GM18951 (cell line): ENCODE measurements around the gene RASGRF2.

Source experiments
- POLR2A ChIP-seq: IDR thresholded peaks from 4 replicates; pipeline ENCODE4 v1.6.1; 2011; ENCODE audit warnings: mild to moderate bottlenecking; ENCODE audit not compliant: insufficient read length, insufficient read depth; ENCODE audit errors: extremely low read depth
- in situ Hi-C: fragments of 300-500 bp; cut with MboI; formaldehyde crosslinking; loops from one replicate; pipeline ENCODE4 v1.12.0; 2022; ENCODE audit warnings: low sequenced_read_pairs, mixed read lengths, inconsistent platforms; ENCODE audit not compliant: unreplicated experiment

Gene RASGRF2

DNA sequence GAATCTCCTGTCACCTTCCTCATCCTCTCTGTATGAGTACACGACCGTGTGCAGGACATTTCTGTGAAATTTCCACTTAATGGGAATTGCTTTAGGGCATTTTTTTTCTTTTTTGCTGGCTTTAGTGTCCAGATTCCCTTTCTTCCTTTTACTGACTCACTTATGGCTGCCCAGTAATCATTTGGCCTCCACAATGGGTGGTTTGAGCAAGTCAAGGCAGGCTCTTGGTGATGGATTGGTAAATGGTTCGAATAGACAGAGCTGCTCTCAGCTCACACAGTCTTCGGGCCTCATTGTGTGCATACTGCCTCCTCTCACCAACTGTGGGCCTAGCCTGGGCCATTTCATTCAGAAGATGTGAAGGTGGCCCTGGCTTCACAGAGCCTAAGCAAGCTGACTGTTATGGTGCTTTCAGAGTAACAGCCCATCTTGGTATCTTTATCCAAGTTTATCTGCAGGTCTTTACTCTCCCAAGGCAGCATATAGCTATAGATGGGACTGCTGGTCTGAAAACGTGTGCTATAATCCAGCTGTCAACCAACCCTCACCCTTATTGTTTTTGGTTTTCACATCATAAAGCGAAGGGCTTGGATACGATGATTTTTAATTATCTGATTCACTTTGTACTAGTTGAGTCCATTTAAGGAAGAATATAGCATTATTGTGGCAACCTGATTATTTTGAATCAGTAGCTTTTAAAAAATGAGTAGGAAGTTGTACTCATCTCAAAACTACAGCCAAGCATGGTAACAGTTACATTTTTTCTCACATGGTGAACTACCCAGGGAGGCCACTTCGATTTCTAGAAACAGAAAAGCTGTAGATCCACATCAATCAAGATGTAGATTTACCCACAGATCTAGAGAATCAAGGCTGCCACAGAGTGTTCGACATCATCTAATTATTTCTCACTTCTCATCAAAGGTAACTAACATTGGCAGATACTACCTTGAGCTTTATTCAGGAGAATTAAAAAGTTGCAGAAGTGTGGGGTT is 222.5 kb downstream of the RASGRF2 start:
- TF ChIP-seq POLR2A = no peak
- in situ Hi-C loops = loop anchor here (25.0 kb wide), 2 partner anchors 495 to 845 kb away; no protein-coding TSS in a partner anchor

GRCh38 chr5:81183811-81184748 is 223.9 kb downstream of the RASGRF2 start:
- in situ Hi-C loops = loop anchor here (25.0 kb wide), 2 partner anchors 497 to 847 kb away; no protein-coding TSS in a partner anchor
- no peak for TF ChIP-seq POLR2A

DNA sequence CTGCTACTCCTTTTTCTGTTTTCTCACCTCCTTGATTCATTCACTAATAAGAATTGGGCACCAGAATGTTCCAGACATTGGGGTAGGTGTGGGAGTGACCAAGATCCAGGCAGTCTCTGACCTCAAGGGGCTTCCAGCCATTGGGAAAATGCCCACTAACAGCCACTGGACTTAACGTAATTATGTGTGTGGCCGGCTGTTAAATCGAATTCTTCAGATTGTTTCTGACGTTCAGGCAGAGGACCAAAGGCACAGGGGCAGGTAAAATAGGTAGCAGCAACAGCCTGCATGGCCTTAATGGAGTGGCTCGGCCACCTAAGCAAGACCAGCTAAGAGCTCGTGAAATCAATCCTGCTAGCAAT is 224.6 kb downstream of the RASGRF2 start:
- TF ChIP-seq POLR2A = no peak
- in situ Hi-C loops = loop anchor here (25.0 kb wide), 2 partner anchors 497 to 847 kb away; no protein-coding TSS in a partner anchor

DNA sequence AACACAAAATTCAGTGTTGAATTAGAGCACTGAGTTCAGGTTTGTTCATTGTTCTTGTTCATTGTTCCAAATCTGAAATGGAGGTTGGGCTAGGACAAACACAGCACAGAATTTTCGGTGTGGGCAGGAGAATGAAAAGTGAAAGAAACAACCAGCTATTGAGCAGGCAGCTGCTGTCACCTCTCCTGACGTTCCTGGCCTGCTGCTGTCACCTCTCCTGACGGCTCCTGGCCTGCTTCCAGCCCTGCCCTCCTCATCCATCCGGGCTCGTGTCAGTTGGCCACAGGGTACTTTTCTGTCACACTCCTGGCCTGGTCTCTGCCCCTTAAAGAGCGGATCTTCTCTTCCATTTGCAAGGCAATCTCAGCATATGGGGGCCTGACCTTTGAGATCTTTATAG is 227.7 kb downstream of the RASGRF2 start:
- in situ Hi-C loops = loop anchor here (25.0 kb wide), 2 partner anchors 501 to 851 kb away; no protein-coding TSS in a partner anchor

GRCh38 chr5:81188962-81189361 is 228.8 kb downstream of the RASGRF2 start:
- in situ Hi-C loops = loop anchor here (25.0 kb wide), 2 partner anchors 502 to 852 kb away; no protein-coding TSS in a partner anchor
- TF ChIP-seq POLR2A = no peak

More for the DNA sequence above, 227.7 kb downstream of the RASGRF2 start:
- TF ChIP-seq POLR2A = no peak

GRCh38 chr5:81189875-81190498 is 229.8 kb downstream of the RASGRF2 start:
- in situ Hi-C loops = loop anchor here (25.0 kb wide), 2 partner anchors 503 to 853 kb away; no protein-coding TSS in a partner anchor
- TF ChIP-seq POLR2A = no peak

DNA sequence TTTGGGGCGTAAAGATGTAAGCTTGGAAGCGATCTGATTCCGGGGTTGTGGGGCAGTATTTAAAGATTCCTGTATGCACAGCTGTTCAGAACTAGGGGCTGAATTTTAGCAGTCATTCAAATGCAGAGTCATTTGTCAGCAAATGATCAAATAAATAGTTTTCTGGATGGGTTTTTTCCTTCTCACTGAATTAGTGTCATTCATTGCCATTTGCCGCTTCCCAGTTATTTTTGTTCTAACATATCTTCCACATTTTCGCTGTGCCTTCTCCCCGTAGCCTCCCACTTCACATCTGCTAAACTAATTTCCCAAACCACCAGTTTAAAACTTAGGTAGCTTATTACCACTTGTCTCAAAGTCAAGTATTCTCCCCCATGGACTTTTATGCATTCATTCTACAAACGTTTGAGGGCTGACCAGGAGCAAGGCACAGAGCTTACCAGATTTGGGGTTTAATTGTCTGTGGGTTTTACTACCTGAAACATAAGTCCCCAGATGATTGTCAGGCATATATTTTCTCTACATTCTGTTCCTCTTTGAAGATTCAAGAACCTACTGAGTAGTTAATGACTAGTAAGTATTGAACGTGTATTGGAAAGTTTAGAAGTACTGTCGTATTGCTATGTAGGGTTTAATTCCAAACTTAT is 231.7 kb downstream of the RASGRF2 start:
- in situ Hi-C loops = loop anchor here (25.0 kb wide), 2 partner anchors 505 to 855 kb away; no protein-coding TSS in a partner anchor

DNA sequence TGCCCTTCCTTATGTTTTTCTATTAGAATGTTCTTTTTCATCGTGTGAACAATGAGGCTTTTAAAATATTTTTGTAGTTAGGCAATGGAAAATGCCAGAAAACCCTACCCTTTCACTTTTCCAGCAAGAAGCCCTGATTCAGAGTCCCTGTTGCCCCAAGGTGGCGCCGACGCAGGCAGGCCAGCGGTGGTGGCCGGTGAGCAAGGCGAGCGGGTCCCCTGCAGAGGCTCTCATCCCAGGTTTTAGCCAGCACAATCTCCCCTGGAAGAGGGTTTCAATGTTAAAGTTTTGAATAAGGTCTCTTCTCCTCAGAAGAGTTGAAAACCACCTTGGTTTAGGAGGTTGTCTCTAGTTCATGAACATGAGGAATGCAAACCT is 232.2 kb downstream of the RASGRF2 start:
- in situ Hi-C loops = loop anchor here (25.0 kb wide), 2 partner anchors 505 to 855 kb away; no protein-coding TSS in a partner anchor
- no peak for TF ChIP-seq POLR2A

More for the DNA sequence above, 231.7 kb downstream of the RASGRF2 start:
- no peak for TF ChIP-seq POLR2A

GRCh38 chr5:81194633-81195334 is 234.6 kb downstream of the RASGRF2 start:
- no peak for TF ChIP-seq POLR2A
- in situ Hi-C loops = loop anchor here (25.0 kb wide), 2 partner anchors 507 to 857 kb away; no protein-coding TSS in a partner anchor

GRCh38 chr5:81195335-81195929 is 235.3 kb downstream of the RASGRF2 start:
- in situ Hi-C loops = loop anchor here (25.0 kb wide), 2 partner anchors 508 to 858 kb away; no protein-coding TSS in a partner anchor

GRCh38 chr5:81202655-81203054 is 242.5 kb downstream of the RASGRF2 start:
- no peak for TF ChIP-seq POLR2A

More at GRCh38 chr5:81195335-81195929, 235.3 kb downstream of the RASGRF2 start:
- no peak for TF ChIP-seq POLR2A

More at GRCh38 chr5:81202655-81203054, 242.5 kb downstream of the RASGRF2 start:
- in situ Hi-C loops = no loop called here
